Panc1 (cell line): ENCODE measurements around the gene DDC.

Experiments used
- POLR2AphosphoS5 ChIP-seq: IDR thresholded peaks from 2 replicates; pipeline ENCODE4 v1.6.1; 2012; ENCODE audit warnings: mild to moderate bottlenecking, low read depth, low read length, moderate library complexity
- TF ChIP-seq, protein P1 (sequence below): fragments of 450-650 bp; IDR thresholded peaks from 2 replicates; pipeline ENCODE4 v1.5.1; 2017; ENCODE audit warnings: mild to moderate bottlenecking

DNA sequence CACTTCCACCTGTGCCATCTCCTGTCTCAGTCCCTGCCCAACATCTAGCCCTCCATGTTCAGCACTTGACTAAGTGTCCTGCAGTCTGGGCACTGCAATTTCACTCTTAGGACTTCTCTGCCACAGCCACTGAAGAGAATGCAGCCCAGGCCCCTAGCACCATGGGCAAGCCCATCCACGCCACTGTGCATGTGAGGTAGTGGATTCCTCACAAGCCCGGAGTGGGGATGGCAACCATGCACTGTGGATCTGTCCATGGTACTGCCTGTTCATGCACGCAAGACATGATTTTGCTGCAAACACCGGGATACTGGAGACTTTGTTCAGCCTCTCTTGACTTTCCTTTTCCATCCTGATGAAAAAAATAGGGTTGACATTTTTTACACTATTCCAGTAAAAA lies 12.3 kb downstream of the DDC start:
- TF ChIP-seq, protein P1, sequence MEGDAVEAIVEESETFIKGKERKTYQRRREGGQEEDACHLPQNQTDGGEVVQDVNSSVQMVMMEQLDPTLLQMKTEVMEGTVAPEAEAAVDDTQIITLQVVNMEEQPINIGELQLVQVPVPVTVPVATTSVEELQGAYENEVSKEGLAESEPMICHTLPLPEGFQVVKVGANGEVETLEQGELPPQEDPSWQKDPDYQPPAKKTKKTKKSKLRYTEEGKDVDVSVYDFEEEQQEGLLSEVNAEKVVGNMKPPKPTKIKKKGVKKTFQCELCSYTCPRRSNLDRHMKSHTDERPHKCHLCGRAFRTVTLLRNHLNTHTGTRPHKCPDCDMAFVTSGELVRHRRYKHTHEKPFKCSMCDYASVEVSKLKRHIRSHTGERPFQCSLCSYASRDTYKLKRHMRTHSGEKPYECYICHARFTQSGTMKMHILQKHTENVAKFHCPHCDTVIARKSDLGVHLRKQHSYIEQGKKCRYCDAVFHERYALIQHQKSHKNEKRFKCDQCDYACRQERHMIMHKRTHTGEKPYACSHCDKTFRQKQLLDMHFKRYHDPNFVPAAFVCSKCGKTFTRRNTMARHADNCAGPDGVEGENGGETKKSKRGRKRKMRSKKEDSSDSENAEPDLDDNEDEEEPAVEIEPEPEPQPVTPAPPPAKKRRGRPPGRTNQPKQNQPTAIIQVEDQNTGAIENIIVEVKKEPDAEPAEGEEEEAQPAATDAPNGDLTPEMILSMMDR = no peak
- TF ChIP-seq POLR2AphosphoS5 = no peak
